Glutamatergic neuron (in vitro differentiated cells): ENCODE data around the gene QRICH1. TPM values are rescaled to one million over a fixed set of nuclear protein-coding genes. Genes with fewer than 3 reads are reported as not detected.
A peak's percentile ranks its signal among the peaks of the same experiment; 100 is the strongest.

Experiments used
- DNase-seq: peaks from one replicate; pipeline ENCODE4 v3.0.0; 2022
- H3K27ac Mint-ChIP-seq: one replicate; pipeline ENCODE4 v1.8.0; 2020; ENCODE audit warnings: mild to moderate bottlenecking, mixed read lengths, inconsistent platforms; ENCODE audit not compliant: unreplicated experiment
- H3K27me3 Mint-ChIP-seq: one replicate; pipeline ENCODE4 v1.8.0; 2020; ENCODE audit warnings: mild to moderate bottlenecking, moderate library complexity, mixed read lengths, inconsistent platforms; ENCODE audit not compliant: unreplicated experiment
- H3K36me3 Mint-ChIP-seq: one replicate; pipeline ENCODE4 v1.8.0; 2020; ENCODE audit warnings: mild to moderate bottlenecking, mixed read lengths, inconsistent platforms; ENCODE audit not compliant: unreplicated experiment
- H3K4me1 Mint-ChIP-seq: one replicate; pipeline ENCODE4 v1.8.0; 2020; ENCODE audit warnings: mild to moderate bottlenecking, low read depth, mixed read lengths, inconsistent platforms; ENCODE audit not compliant: unreplicated experiment
- H3K4me3 Mint-ChIP-seq: one replicate; pipeline ENCODE4 v1.8.0; 2020; ENCODE audit warnings: mild to moderate bottlenecking, mixed read lengths, inconsistent platforms; ENCODE audit not compliant: unreplicated experiment
- H3K9me3 Mint-ChIP-seq: one replicate; pipeline ENCODE4 v1.8.0; 2020; ENCODE audit warnings: mild to moderate bottlenecking, moderate library complexity, mixed read lengths, inconsistent platforms; ENCODE audit not compliant: unreplicated experiment
- total RNA-seq: library from RNA; stranded (reverse); fragmentation: NEBNext Ultra II Directional; extraction: Animal tissue kit (Norgen Biotek cat#: 25700); gene quantifications from one replicate; pipeline ENCODE4 v1.2.1, GENCODE V29; 2021; ENCODE audit not compliant: unreplicated experiment
- TF ChIP-seq, protein P1 (sequence below): fragments of 200-600 bp; sonication (generic); IDR thresholded peaks from one replicate; pipeline ENCODE4 v1.5.0; 2021; ENCODE audit not compliant: partially characterized antibody, unreplicated experiment

The QRICH1 gene
- total RNA-seq, 1 donor from 2014 or later, result 135 TPM

DNA sequence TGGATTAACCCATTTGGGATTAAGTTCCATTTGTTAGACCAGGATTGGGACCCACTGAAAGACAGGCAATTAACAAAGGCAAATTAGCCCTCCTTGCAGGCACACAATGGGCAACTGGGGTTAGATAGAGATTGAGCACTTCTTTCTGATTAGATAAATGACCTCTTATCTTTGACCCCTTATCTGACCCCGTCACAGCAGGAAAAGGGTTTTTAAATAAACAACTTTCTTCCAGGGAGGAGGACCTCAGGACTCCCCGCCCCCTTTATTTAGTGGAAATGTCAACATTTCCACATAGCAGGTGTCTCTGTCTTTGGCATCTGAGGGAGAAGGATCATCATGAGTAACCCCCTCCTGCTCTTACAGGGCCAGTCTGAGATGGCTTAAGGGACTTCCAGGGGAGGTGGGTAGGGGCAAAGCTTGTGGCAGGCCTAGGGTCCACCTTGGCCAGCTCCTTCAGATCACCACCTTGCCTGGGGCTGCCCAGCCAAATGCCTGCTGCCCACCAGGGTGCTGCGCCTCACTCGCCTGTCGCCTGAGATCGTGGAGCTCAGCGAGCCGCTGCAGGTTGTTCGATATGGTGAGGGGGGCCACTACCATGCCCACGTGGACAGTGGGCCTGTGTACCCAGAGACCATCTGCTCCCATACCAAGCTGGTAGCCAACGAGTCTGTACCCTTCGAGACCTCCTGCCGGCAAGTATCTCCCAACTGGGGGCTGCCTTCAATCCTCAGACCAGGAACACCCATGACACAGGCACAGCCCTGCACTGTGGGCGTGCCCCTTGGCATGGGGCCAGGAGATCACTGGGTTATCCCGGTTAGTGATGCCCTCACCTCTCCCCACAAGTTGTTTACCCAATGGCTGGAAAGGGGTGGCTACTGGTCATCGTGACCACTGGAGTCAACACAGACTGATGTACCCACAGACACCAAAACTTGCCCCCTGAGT lies 89.2 kb downstream of the QRICH1 start:
- Mint-ChIP-seq H3K27me3 (peaks cover 3% of the 10 kb centered on the region), H3K9me3 (peaks cover 5% of the 10 kb centered on the region), H3K4me3 (no peak overlapping the region), H3K36me3 (no peaks in the 10 kb centered on the region), H3K27ac (no peak overlapping the region), H3K4me1 (peaks cover 10% of the 10 kb centered on the region)
- no peak for DNase-seq
- TF ChIP-seq, protein P1, sequence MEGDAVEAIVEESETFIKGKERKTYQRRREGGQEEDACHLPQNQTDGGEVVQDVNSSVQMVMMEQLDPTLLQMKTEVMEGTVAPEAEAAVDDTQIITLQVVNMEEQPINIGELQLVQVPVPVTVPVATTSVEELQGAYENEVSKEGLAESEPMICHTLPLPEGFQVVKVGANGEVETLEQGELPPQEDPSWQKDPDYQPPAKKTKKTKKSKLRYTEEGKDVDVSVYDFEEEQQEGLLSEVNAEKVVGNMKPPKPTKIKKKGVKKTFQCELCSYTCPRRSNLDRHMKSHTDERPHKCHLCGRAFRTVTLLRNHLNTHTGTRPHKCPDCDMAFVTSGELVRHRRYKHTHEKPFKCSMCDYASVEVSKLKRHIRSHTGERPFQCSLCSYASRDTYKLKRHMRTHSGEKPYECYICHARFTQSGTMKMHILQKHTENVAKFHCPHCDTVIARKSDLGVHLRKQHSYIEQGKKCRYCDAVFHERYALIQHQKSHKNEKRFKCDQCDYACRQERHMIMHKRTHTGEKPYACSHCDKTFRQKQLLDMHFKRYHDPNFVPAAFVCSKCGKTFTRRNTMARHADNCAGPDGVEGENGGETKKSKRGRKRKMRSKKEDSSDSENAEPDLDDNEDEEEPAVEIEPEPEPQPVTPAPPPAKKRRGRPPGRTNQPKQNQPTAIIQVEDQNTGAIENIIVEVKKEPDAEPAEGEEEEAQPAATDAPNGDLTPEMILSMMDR, result no peak

DNA sequence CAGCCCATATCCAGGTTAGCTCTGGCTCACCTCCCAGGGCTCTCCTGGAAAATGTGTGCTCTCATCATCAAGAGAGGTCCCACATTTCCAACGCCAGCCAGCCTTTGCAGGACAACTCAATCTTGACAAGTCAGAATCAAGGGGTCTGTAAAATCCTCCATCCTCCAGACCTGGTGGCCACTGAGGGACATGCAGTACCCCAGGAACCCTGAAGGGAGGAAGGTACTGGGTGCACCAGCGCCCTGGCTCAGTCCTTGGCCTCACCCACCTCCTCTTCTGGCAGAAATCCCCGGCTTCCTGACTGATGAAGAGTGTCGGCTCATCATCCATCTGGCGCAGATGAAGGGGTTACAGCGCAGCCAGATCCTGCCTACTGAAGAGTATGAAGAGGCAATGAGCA lies 92.7 kb downstream of the QRICH1 start:
- no peak for DNase-seq
- H3K4me1 Mint-ChIP-seq, result peaks cover 3% of the 10 kb centered on the region
- H3K4me3 Mint-ChIP-seq, result no peak overlapping the region
- no peaks in the 10 kb centered on the region for H3K36me3 Mint-ChIP-seq
- no peaks in the 10 kb centered on the region for H3K27me3 Mint-ChIP-seq
- TF ChIP-seq, protein P1, result no peak
- H3K9me3 Mint-ChIP-seq, result no peaks in the 10 kb centered on the region
- H3K27ac Mint-ChIP-seq, result no peak overlapping the region

DNA sequence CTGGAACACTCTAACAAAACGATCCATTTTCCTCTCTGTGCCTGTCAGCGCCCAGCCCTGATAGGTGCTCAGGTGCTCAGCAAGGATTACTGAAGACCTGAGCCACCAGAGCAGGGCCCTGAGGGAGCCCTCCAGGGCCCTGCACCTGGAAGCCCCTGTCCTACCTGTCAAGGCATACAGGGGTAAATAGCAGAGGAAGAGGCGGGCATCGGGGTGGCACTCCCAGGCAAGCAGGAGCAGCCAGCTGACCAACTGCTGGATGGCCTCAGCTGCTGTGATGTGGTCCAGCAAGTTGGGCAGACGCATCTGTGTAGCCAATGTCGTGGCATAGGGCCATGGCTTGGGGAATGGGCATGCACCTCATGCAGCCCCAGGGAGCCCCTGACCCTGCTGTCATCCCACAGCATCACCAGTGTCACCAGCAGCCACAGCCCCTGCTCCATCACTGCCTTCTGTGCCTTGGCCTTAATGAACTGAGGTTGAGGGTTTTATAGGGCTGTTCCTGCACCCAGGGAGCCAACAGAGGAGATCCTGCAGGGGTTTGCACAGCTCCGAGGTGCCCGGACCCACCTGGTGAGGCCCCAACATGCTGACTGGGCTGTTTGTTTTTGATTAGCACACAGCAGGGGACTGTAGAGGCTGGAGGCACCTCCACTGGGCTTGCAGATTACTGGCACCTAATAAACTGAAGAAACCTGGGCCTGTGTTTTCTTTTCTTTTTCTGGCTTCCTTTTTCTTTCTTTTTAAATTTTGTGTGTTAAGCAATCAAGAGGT lies 94.6 kb downstream of the QRICH1 start:
- TF ChIP-seq, protein P1, result no peak
- H3K27me3 Mint-ChIP-seq, result peaks cover 5% of the 10 kb centered on the region

DNA sequence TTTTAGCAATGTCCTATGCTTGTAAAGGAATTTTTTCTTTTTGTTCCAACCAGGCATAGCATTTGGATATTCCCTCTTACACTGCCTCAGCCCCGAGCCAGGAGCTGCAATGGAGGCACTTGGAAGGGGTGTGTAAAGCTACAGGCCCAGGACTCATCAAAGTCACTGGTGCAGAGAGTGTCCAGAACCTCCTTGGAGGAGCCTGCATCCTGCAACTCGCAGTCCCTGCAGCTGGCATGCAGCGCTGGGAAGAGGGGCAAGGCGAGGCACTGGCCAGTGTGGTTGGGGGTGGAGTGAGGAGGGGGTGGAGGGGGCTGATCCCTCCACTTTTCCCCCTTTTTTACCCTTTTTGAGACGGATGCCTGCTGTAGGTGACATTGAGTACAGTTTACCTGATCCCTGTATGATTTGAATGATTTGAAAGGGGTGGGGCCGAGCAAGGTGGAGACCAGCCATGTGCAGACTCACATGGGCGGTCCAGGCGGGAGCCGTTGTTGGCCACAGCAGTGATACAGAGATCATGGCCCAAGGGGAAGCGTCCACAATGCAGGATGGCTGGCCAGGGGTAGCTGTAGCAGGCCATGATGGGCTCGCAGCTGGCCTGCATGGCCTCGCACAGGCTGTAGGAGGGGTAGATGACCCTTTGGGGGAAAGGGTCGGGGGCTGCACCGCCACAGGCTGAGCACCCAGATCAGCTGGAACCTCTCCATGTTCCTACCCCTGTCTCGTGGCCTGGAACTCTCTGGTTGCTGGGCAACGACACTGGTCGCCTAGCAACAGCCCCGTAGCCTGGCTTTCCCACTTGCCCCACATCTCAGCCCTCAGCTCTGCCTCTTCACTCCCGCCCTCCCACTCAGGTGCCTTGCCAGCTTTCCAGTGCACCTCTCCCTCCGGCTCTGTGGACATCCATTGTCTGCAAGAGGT lies 95.9 kb downstream of the QRICH1 start:
- H3K27me3 Mint-ChIP-seq, result peaks cover 5% of the 10 kb centered on the region
- peak overlapping the region; percentile 15 for H3K4me3 Mint-ChIP-seq
- peaks cover 3% of the 10 kb centered on the region for H3K4me1 Mint-ChIP-seq

More for the DNA sequence above, 94.6 kb downstream of the QRICH1 start:
- Mint-ChIP-seq H3K9me3 (no peaks in the 10 kb centered on the region), H3K27ac (no peak overlapping the region), H3K4me1 (peaks cover 3% of the 10 kb centered on the region), H3K4me3 (no peak overlapping the region), H3K36me3 (no peaks in the 10 kb centered on the region)
- DNase-seq, result no peak

More for the DNA sequence above, 95.9 kb downstream of the QRICH1 start:
- TF ChIP-seq, protein P1, result no peak
- Mint-ChIP-seq H3K36me3 (no peaks in the 10 kb centered on the region), H3K9me3 (no peaks in the 10 kb centered on the region), H3K27ac (no peak overlapping the region)
- DNase-seq, result peak; percentile 60
